GM03348 (cell line): Measurements from ENCODE around the gene USP32.
"Not testable (repeated sequence)": the region's sequence is repeated elsewhere in the genome, so short reads cannot be mapped to it uniquely, and the experiment has no call there.

Experiments used
- DNase-seq: peaks from one replicate; pipeline ENCODE4 v3.0.0; 2012; ENCODE audit warnings: low spot score

The USP32 gene

GRCh38 chr17:60231234-60231633, 160.7 kb downstream of the USP32 start:
- peak; percentile 37 for DNase-seq

GRCh38 chr17:60230358-60230757, 161.6 kb downstream of the USP32 start:
- no peak for DNase-seq

- peak; percentile 12 for DNase-seq
Measured at GRCh38 chr17:60229188-60229802, 162.6 kb downstream of the USP32 start.

- DNase-seq: not testable (repeated sequence)
Measured at GRCh38 chr17:60227276-60227675, 164.7 kb downstream of the USP32 start.

GRCh38 chr17:60224064-60224463, 167.9 kb downstream of the USP32 start:
- DNase-seq: no peak

GRCh38 chr17:60223456-60223855, 168.5 kb downstream of the USP32 start:
- no peak for DNase-seq

- DNase-seq: not testable (repeated sequence)
Measured at GRCh38 chr17:60218774-60219173, 173.2 kb downstream of the USP32 start.

- DNase-seq: not testable (repeated sequence)
Measured at GRCh38 chr17:60215895-60216294, 176.0 kb downstream of the USP32 start.

GRCh38 chr17:60211282-60211681, 180.7 kb downstream of the USP32 start:
- DNase-seq: not testable (repeated sequence)

- not testable (repeated sequence) for DNase-seq
Measured at GRCh38 chr17:60208302-60208701, 183.6 kb downstream of the USP32 start.

GRCh38 chr17:60205782-60206181, 186.2 kb downstream of the USP32 start:
- not testable (repeated sequence) for DNase-seq

GRCh38 chr17:60198630-60199029, 193.3 kb downstream of the USP32 start:
- DNase-seq: not testable (repeated sequence)

GRCh38 chr17:60194141-60194540, 197.8 kb downstream of the USP32 start:
- not testable (repeated sequence) for DNase-seq

GRCh38 chr17:60193482-60193881, 198.5 kb downstream of the USP32 start:
- no peak for DNase-seq

GRCh38 chr17:60193032-60193431, 198.9 kb downstream of the USP32 start:
- DNase-seq: not testable (repeated sequence)

- DNase-seq: not testable (repeated sequence)
Measured at GRCh38 chr17:60190032-60190431, 201.9 kb downstream of the USP32 start.

- DNase-seq: no peak
Measured at GRCh38 chr17:60188759-60189158, 203.2 kb downstream of the USP32 start.

- DNase-seq: peak; percentile 51
Measured at GRCh38 chr17:60186846-60187745, 204.8 kb downstream of the USP32 start.

GRCh38 chr17:60186372-60186771, 205.6 kb downstream of the USP32 start:
- not testable (repeated sequence) for DNase-seq

GRCh38 chr17:60180380-60180779, 211.6 kb downstream of the USP32 start:
- DNase-seq: not testable (repeated sequence)

GRCh38 chr17:60178180-60178579, 213.8 kb downstream of the USP32 start:
- DNase-seq: not testable (repeated sequence)

- DNase-seq: not testable (repeated sequence)
Measured at GRCh38 chr17:60176763-60177162, 215.2 kb downstream of the USP32 start.

GRCh38 chr17:60174767-60175166, 217.2 kb downstream of the USP32 start:
- peak; percentile 9 for DNase-seq
